ENCODE data around the gene SLC7A4.
"Not testable (repeated sequence)": the region's sequence is repeated elsewhere in the genome, so short reads cannot be mapped to it uniquely, and the experiment has no call there.

Gene SLC7A4

GRCh38 chr22:21018314-21018713 is 14.0 kb downstream of the SLC7A4 start:
- no peak for DNase-seq

GRCh38 chr22:21016644-21017420 is 15.5 kb downstream of the SLC7A4 start:
- no peak for DNase-seq

GRCh38 chr22:21015466-21016006 is 16.8 kb downstream of the SLC7A4 start:
- no peak for DNase-seq

DNA sequence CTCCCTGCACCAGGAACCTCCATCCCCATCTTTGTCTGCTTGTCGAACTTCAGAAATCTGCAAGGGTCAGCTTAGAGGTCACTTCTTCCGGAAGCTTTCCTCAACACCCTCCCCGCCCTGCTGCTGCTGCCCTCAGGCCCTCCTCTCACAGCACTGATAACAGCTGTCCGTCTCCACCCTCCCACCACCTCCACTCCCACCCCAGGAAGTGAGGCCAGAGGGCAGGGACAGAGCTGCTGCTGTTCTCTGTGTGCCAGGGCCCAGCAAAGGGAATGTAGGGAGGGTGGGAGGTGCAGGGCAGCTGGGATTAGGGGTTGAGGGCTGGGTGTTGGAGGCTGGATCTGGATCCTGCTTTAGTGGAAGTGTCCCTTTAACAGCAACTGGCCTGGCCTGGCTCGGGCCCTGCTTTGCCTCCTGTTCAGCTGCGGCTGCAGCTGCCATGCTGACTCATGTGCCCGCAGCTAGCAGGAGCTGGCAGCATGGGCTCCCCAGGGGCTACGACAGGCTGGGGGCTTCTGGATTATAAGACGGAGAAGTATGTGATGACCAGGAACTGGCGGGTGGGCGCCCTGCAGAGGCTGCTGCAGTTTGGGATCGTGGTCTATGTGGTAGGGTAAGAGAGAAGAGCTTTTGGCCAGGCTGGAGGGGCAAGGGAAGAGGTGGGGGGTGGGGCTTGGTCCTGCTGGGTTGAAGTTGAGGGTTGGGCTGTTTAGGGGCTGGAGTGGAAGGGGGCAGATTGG is 17.5 kb downstream of the SLC7A4 start, which contains the start of gene P2RX6:
Gene P2RX6 (plus strand): TSS at position 440 of the 740 bp plus-strand sequence. CDS start 10 bp downstream, at position 450.
- DNase-seq, result peak; percentile 45

DNA sequence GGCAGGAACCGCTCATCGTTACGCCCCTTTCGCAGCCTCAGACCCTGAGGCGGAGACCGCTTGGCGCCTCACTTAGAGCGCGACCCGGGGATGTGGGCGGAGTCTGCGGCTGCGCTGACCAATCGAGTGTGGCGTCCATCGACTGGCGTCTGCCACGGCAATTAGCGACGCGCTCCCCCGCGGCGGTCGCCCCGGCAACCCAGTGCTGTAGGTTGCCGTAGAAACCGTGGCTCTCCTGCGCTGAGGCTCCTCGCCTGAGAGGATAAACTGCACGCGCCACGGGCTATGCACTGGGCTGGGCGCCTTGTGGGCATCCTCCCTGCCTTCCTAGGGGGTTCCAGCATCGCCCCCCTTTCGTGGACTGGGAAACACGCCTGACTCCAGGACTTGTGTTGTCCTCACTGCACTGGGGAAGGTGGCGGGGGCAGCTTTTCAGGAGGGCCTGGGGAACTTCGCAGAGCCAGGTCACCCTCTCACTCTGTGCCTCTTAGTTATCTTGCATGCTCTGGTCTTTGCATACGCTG is 18.1 kb downstream of the SLC7A4 start:
- DNase-seq, result peak; percentile 82

DNA sequence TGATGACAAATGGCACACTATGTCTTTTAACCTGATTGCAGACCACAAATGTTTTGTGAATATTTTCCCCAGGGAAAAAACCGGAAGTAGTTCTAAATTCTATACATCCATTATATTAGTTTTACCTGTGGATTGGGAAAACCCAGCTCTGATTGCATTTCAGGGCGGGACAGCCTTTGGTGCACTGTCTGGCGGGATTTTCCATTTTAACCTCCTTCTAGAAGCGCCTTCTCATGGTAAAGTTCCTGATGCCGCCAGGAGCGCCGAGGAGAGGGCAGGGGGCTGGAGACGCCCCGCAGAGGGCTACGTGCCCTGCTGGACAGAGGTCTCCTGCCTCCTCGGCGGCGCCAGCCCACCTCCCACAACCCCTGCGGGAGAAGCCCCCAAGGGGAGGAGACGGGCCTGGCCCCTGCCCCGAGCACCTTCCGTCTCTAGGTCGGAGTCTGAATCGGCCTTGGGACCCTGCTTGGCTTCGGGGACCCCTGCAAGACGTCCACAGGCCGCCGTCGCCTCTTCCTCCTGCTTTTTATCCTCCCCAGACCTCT is 18.6 kb downstream of the SLC7A4 start:
- DNase-seq, result no peak

DNA sequence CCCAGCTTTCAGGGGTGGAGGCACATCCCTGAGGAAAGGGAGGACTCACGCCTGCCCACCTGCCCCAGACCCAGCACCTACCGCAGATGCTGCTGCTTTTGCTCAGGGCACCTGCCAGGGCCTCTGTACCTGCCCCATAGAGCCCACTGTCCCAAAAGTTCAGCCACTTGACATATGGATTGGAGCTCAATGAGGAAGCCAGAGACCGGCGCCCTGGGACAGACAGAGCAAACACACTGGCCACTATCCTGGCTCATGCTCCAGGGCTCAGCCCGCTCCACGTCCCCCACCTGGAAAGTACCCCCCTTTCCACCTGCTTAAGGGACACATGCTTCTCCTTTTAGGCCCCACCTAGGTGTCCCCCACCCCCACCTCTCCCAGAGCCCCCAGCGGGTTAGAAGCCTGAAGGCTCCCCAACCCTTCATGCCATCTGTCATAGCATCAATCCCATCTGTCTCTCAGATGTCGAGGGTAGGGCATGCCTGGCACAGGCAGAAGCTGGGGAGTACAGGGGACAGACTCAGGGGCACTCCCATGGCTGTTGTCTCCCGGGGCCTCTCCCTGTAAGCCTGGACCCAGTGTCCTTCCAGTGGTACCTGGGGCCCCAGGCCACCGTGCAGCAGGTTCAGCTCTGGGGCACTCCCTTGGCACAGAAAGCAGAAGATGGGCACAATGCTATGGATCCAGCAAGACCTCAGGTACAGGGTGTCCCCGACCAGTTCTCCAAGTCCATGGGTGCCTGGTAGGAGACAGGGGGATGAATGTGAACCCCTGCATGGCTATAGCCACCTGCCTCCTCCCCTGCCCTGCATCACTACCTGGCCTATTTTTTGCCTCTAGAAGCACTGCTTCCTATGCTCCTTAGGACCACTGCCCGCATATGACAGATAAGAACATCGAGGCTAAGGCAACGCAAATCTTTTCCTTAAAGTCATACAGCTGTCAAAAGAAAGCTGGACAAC is 19.6 kb downstream of the SLC7A4 start:
- DNase-seq, result no peak

DNA sequence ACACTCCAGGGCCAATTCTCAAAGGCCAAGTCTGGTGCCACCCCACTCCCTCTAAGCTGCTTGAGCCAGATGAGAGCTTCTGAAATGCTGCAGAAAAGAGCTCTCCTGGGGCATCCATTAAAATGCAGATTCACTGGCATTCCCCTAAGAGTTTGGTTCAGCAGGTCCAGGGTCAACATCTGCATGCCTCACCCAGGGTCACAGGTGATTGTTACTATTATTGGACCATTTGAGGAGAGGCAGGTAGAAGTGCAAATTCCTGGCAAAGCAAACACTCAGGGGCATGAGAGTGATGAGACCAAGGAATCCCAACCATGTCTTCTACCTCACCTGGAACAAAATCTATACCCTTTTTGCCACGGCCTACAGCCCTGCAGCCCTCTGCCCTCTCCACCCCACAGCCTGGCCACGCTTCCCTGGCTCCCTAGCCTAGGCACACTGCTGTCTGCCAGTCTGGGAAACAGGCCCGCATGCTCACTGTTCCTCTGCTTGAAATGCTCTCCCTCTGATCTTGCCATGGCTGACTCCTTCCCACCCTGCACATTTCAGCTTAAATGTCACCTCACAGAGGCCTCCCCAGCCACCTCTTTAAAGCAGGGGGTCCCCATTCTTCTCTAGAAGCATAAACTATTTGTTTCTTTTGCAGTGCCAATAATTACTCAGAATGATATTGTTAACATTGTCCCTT is 21.8 kb downstream of the SLC7A4 start:
- DNase-seq, result no peak

DNA sequence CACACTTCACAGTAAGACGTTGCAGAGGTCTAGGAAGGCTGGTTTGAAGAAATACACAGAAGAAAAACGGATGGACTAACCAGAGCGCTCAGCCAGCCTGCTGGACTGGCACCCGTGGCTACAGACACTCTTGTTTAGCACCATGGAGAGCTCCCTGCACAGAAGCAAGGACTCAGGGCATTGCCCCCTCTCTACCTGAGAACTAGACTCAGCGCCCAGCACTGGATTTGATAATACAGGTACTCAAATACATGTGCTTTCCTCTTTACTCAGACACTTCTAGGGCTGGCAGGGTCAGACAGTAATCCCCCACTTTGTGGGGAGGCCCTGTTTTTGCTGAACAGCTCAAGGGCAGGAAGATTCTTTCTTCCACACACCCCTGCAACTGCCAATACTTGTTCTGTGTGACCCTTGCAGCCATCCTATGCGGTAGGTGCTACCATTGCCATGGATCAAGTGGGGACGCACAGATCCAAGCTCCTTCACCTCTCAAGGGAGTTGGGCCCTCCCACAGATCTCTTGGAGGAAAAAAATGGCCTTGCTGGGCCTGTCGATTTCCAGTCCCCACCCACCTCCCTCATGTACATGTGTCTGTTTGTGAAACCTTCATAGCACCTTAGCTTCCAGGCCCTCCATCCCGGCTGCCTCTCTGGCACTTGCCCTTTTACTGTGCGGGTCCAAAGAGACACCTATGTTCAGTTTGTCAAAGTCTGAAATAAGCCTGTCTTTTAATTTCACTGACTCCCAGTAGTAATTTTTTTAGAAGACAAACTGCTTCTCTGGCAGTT is 22.5 kb downstream of the SLC7A4 start:
- no peak for DNase-seq

GRCh38 chr22:21009208-21009607 is 23.2 kb downstream of the SLC7A4 start:
- not testable (repeated sequence) for DNase-seq

DNA sequence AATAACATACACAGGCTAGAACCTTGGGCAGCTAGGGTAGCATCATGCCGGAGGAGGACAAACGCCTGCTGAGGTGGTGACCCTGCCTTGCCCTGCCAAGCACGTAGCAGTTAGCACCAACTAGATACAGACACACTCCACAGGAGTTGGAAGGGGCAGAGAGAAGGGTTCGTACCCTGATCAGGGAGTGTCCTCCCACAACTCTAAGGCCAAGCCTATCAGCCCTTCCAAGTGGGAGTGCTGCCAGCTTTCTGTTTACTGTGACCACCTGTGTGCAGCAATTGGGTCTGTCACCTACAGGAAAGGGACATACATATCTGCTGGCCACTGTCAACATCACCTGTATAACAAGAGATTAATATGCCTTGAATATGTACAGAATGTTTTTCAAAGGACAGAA is 28.6 kb downstream of the SLC7A4 start:
- DNase-seq, result no peak

- peak; percentile 74 for DNase-seq
These were observed 30.6 kb downstream of the SLC7A4 start, which contains the start of gene THAP7 for GRCh38 chr22:21001601-21002325. THAP7 (minus strand) TSS chr22:21002118; CDS start chr22:21001911, 207 bp downstream.

GRCh38 chr22:21000987-21001600 is 31.3 kb downstream of the SLC7A4 start:
- no peak for DNase-seq

DNA sequence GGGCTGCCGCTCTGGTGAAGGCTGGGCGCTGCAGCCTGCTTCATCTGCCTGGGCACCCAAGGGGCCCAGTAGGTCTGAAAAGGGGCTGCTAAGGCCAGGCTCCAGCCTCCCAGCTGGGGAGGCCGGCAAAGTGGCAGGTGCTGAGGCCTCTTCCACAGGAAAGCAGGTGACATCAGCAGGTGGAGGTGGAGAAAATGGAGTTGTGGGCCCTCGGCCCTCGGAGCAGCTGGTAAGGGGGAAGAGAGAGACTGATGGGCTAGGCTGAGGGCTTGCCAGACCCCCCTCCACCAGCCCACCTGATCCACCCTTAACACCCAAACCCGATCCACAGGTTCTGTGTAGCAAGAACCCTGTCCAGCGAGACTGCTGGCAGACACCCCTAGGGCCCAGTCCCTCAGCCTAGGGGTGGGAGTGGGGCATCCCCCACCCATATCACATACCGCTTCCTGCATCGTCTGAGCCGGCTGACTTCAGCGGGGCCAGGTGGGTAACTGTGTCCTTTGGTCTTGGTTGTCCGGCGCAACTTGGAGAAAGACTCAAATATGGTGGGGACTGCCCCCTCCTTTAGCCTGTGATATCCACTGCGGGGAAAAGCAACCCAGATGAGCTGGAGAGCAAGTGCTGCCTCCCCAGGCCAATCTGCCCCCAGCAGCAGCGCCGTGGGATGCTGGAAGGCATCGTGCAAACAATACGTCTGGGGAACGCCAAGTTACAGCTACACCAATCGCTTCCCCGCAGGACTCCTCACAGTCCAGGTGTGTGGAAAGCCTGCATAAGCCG is 32.0 kb downstream of the SLC7A4 start:
- DNase-seq, result no peak

- no peak for DNase-seq
These were observed 32.8 kb downstream of the SLC7A4 start for GRCh38 chr22:20999350-21000206.

DNA sequence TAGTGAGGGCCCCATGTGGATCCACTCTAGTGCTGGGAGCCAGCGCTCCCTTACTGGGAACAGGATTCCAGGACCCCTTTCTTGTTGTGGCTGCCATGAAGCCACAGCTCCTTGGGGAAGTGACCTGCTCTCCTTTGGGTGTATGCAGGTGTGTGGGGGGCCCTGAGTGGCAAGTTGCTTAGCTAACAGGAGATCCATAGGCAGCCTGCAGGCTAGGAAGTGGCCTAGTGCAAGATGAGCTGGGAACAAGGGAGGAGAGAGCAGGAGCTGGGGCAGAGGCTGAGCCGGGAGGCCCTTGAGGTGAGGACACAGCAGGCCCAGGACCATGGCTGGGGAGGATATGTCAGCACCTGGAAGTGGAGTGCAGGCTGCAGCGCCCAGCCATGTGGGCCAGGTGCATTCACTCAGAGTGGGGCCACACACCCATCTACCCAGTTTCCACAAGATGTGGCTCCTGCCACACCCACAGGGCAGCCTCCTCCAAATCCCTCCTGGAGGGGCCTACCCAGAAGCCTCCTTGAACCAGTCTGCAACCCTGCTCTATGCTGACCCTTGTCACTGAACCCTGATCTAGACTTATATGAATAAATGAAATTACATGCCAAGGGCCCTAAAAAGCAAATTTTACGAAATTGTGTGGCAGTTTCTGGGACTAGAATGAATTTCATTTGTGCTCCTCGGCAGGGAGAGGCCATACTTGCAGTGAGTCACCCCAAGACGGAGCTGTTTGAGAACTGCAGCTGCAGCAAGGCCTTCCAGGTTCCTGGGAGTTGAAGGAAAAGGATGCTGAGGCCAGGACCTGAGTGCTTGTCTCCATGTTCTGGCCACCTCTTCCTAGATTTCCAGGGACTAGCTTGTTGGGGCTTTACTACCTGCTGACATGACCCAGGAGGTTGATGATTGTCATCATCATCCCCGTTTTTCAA is 33.7 kb downstream of the SLC7A4 start:
- DNase-seq, result no peak

All from NCI-H510A treated with DMSO at 0.1 percent for 48 hours (cell line).